H1 (cell line): ENCODE data around the gene GABRG3.

Experiments
- EP300 ChIP-seq, 2 experiments: IDR thresholded peaks; 1 replicate in 1 of 2; 2 replicates in 1 of 2; pipeline ENCODE4 v1.6.1; 2011 to 2012; ENCODE audit warnings: low read depth in 2 of 2, low read length in 2 of 2, mild to moderate bottlenecking in 2 of 2, borderline replicate concordance in 1 of 2, inconsistent platforms in 1 of 2, moderate library complexity in 1 of 2
- FOSL1 ChIP-seq: IDR thresholded peaks from 2 replicates; pipeline ENCODE4 v1.6.1; 2011; ENCODE audit warnings: mild to moderate bottlenecking, low read depth, low read length, moderate library complexity; ENCODE audit not compliant: insufficient read depth
- GABPA ChIP-seq: IDR thresholded peaks from 2 replicates; pipeline ENCODE4 v1.6.1; 2011; ENCODE audit warnings: mild to moderate bottlenecking, low read length, moderate library complexity, borderline replicate concordance; ENCODE audit not compliant: insufficient read depth
- JUN ChIP-seq: IDR thresholded peaks from 2 replicates; pipeline ENCODE4 v1.6.1; 2011; ENCODE audit warnings: low read depth, mild to moderate bottlenecking, improper control_type of control experiment, low read length
- POLR2A ChIP-seq, 2 experiments: IDR thresholded peaks; 1 replicate in 1 of 2; 2 replicates in 1 of 2; pipeline ENCODE4 v1.6.1; 2011; ENCODE audit warnings: low read depth in 2 of 2, low read length in 2 of 2, mild to moderate bottlenecking in 2 of 2; ENCODE audit errors: control extremely low read depth in 1 of 2
- POLR2AphosphoS5 ChIP-seq: IDR thresholded peaks from 2 replicates; pipeline ENCODE4 v1.6.1; 2011; ENCODE audit warnings: low read depth, low read length
- SUZ12 ChIP-seq: fragments of 200-600 bp; sonication (generic); IDR thresholded peaks from 2 replicates; pipeline ENCODE4 v1.6.1; 2012; ENCODE audit warnings: mild to moderate bottlenecking, inconsistent platforms, low read length, moderate library complexity, mixed read lengths
- YY1 ChIP-seq: IDR thresholded peaks from 2 replicates; pipeline ENCODE4 v1.6.1; 2011; ENCODE audit warnings: low read depth, mild to moderate bottlenecking, low read length
- TF ChIP-seq, protein P1 (sequence below), 3 experiments: IDR thresholded peaks; 1 replicate in 2 of 3; 2 replicates in 1 of 3; pipeline versions ENCODE4 v1.5.1 to v1.6.1; 2011; ENCODE audit warnings: low read length in 3 of 3, mild to moderate bottlenecking in 3 of 3, inconsistent platforms in 2 of 3, low read depth in 1 of 3, moderate library complexity in 1 of 3; ENCODE audit not compliant: insufficient read depth in 1 of 3; ENCODE audit errors: control extremely low read depth in 1 of 3

DNA sequence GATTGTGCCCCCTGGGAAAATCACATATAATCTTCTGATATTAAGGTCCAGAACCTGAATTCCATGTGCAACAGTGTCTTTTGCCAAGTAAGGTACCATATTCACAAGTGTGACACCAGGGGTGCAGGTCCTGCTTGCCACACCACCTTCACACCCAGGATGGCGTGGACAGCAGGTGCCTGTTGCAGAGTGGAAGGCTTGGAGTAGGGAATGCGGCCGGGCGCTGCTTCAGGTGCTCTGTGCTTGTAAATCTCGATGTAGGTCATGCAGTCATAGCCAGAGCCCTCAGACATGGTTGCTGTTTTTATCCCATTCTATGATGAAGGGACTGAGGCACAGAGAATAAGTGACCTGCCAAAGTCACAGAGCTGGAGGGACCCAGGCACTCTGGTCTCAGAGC, 34.5 kb upstream of the GABRG3 start:
- TF ChIP-seq POLR2AphosphoS5 (no peak), SUZ12 (no peak), GABPA (no peak), EP300 (IDR thresholded peaks at IDR 0.05; ENCODE audit: borderline replicate concordance in 1 of 2, low read depth in 2 of 2, low read length in 2 of 2) (no peak), POLR2A (IDR thresholded peaks at IDR 0.05; ENCODE audit: control extremely low read depth in 1 of 2, low read depth in 2 of 2, low read length in 2 of 2) (no peak), FOSL1 (no peak), YY1 (no peak), JUN (no peak)
- TF ChIP-seq, protein P1, sequence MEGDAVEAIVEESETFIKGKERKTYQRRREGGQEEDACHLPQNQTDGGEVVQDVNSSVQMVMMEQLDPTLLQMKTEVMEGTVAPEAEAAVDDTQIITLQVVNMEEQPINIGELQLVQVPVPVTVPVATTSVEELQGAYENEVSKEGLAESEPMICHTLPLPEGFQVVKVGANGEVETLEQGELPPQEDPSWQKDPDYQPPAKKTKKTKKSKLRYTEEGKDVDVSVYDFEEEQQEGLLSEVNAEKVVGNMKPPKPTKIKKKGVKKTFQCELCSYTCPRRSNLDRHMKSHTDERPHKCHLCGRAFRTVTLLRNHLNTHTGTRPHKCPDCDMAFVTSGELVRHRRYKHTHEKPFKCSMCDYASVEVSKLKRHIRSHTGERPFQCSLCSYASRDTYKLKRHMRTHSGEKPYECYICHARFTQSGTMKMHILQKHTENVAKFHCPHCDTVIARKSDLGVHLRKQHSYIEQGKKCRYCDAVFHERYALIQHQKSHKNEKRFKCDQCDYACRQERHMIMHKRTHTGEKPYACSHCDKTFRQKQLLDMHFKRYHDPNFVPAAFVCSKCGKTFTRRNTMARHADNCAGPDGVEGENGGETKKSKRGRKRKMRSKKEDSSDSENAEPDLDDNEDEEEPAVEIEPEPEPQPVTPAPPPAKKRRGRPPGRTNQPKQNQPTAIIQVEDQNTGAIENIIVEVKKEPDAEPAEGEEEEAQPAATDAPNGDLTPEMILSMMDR (IDR thresholded peaks at IDR 0.05; ENCODE audit: control extremely low read depth in 1 of 3, insufficient read depth in 1 of 3, low read depth in 1 of 3, low read length in 3 of 3) = no peak
